Fibroblast of skin of back (primary cell): Measurements from ENCODE around the gene SPINK7. TPM values are rescaled to one million over a fixed set of nuclear protein-coding genes. Genes with fewer than 3 reads are reported as not detected.
A peak's percentile ranks its signal among the peaks of the same experiment; 100 is the strongest.
"Not testable (repeated sequence)": the region's sequence is repeated elsewhere in the genome, so short reads cannot be mapped to it uniquely, and the experiment has no call there.

Experiments used
- DNase-seq: peaks from one replicate; pipeline ENCODE4 v3.0.0-alpha.2; 2013
- polyA plus RNA-seq, 2 experiments: library from polyadenylated mRNA; unstranded; fragments of 120-200 nt; gene quantifications; one replicate each; pipeline ENCODE4 v1.2.1, GENCODE V29; 2013; ENCODE audit not compliant: insufficient read length in 2 of 2

SPINK7 gene
- not detected for polyA plus RNA-seq (2013, experiment 1 of 2; ENCODE audit: insufficient read length)
- polyA plus RNA-seq (2013, experiment 2 of 2; ENCODE audit: insufficient read length) = not detected

GRCh38 chr5:148312153-148312552 lies at the start of gene SPINK7:
SPINK7 (plus strand) TSS chr5:148312423; CDS start chr5:148312484, 61 bp downstream.
- DNase-seq = no peak

GRCh38 chr5:148267962-148268361 lies 44.3 kb upstream of the SPINK7 start:
- DNase-seq = no peak

- peak; percentile 29 for DNase-seq
Observed at GRCh38 chr5:148268566-148268965, 43.7 kb upstream of the SPINK7 start, which contains the start of gene SPINK13. SPINK13 (plus strand) TSS chr5:148268794; CDS start chr5:148270073, 1,279 bp downstream.

- DNase-seq = not testable (repeated sequence)
Observed at GRCh38 chr5:148275129-148275528, 37.1 kb upstream of the SPINK7 start.

GRCh38 chr5:148280893-148281292 lies 31.3 kb upstream of the SPINK7 start:
- not testable (repeated sequence) for DNase-seq

GRCh38 chr5:148281336-148281735 lies 30.9 kb upstream of the SPINK7 start:
- DNase-seq = not testable (repeated sequence)

GRCh38 chr5:148290271-148291195 lies 21.7 kb upstream of the SPINK7 start:
- DNase-seq = peak; percentile 12

GRCh38 chr5:148297731-148298130 lies 14.5 kb upstream of the SPINK7 start:
- DNase-seq = no peak

- DNase-seq = no peak
Observed at GRCh38 chr5:148306446-148306845, 5.8 kb upstream of the SPINK7 start.

- DNase-seq = no peak
Observed at GRCh38 chr5:148309019-148309418, 3.2 kb upstream of the SPINK7 start.

GRCh38 chr5:148309746-148310145 lies 2.5 kb upstream of the SPINK7 start:
- no peak for DNase-seq

- no peak for DNase-seq
Observed at GRCh38 chr5:148311484-148311883, 739 bp upstream of the SPINK7 start.

GRCh38 chr5:148314187-148314586 lies 2.0 kb downstream of the SPINK7 start:
- DNase-seq = no peak

- no peak for DNase-seq
Observed at GRCh38 chr5:148314731-148315130, 2.5 kb downstream of the SPINK7 start.

- not testable (repeated sequence) for DNase-seq
Observed at GRCh38 chr5:148320011-148320963, 8.1 kb downstream of the SPINK7 start.

GRCh38 chr5:148333262-148333849 lies 21.1 kb downstream of the SPINK7 start:
- DNase-seq = no peak

- DNase-seq = no peak
Observed at GRCh38 chr5:148335259-148335658, 23.0 kb downstream of the SPINK7 start, which contains the start of gene SPINK9. SPINK9 (plus strand) TSS chr5:148335559; CDS start chr5:148335614, 55 bp downstream.

GRCh38 chr5:148336704-148337435 lies 24.6 kb downstream of the SPINK7 start:
- no peak for DNase-seq

GRCh38 chr5:148342371-148343045 lies 30.3 kb downstream of the SPINK7 start:
- no peak for DNase-seq

GRCh38 chr5:148343046-148343407 lies 30.8 kb downstream of the SPINK7 start:
- no peak for DNase-seq
